ENCODE data around the gene IGSF8.
"Not testable (repeated sequence)": the region's sequence is repeated elsewhere in the genome, so short reads cannot be mapped to it uniquely, and the experiment has no call there.

IGSF8 gene

GRCh38 chr1:160064164-160064563 is 34.3 kb downstream of the IGSF8 start:
- no peak for DNase-seq

GRCh38 chr1:160063176-160063575 is 35.2 kb downstream of the IGSF8 start:
- DNase-seq: no peak

GRCh38 chr1:160062230-160062532 is 36.2 kb downstream of the IGSF8 start:
- DNase-seq: no peak

- DNase-seq: no peak
These were observed 36.8 kb downstream of the IGSF8 start for GRCh38 chr1:160061369-160062229.

GRCh38 chr1:160058087-160058486 is 40.3 kb downstream of the IGSF8 start:
- DNase-seq: no peak

- no peak for DNase-seq
These were observed 41.7 kb downstream of the IGSF8 start for GRCh38 chr1:160056648-160057169.

GRCh38 chr1:160053548-160054365 is 44.7 kb downstream of the IGSF8 start:
- no peak for DNase-seq

- DNase-seq: no peak
These were observed 45.5 kb downstream of the IGSF8 start for GRCh38 chr1:160052936-160053335.

GRCh38 chr1:160050619-160051018 is 47.8 kb downstream of the IGSF8 start:
- DNase-seq: no peak

- DNase-seq: not testable (repeated sequence)
These were observed 48.2 kb downstream of the IGSF8 start for GRCh38 chr1:160050182-160050581.

- DNase-seq: no peak
These were observed 49.3 kb downstream of the IGSF8 start for GRCh38 chr1:160049101-160049500.

GRCh38 chr1:160048335-160048734 is 50.1 kb downstream of the IGSF8 start:
- DNase-seq: no peak

GRCh38 chr1:160047111-160047991 is 51.1 kb downstream of the IGSF8 start:
- DNase-seq: no peak

GRCh38 chr1:160046494-160047110 is 51.8 kb downstream of the IGSF8 start:
- DNase-seq: peak; percentile 42

- no peak for DNase-seq
These were observed 52.8 kb downstream of the IGSF8 start for GRCh38 chr1:160045653-160046052.

GRCh38 chr1:160043543-160043942 is 54.9 kb downstream of the IGSF8 start:
- DNase-seq: no peak
